HepG2 (cell line): ENCODE results near the gene WSB2. TPM values are rescaled to one million over a fixed set of nuclear protein-coding genes. Genes with fewer than 3 reads are reported as not detected.

Source experiments
- ATAC-seq: fragments of 200-7000 bp; cut with Tn5 transposase; 3 replicates; pipeline ENCODE4 v1.9.1; 2020; ENCODE audit warnings: mild to moderate bottlenecking, moderate library complexity
- BruUV-seq: library from RNA; stranded (reverse); fragments of 400-500 nt; replicated peaks from 2 replicates; lab custom pipeline; 2021; lab: Mats Ljungman, UMichigan
- CTCF ChIA-PET: fragments of 300-600 bp; formaldehyde crosslinking; extraction: SDS; loops from one replicate; lab custom pipeline; 2021; ENCODE audit warnings: low total read pairs, inconsistent platforms, low intra/inter-chr PET ratio; lab: Yijun Ruan, JAX
- POLR2A ChIA-PET: fragments of 350-600 bp; sonication (Branson Sonifier 250); formaldehyde crosslinking; loops from one replicate; lab custom pipeline; 2020; ENCODE audit warnings: antibody characterized with exemption, inconsistent platforms; lab: Yijun Ruan, JAX
- DNase-seq: peaks from one replicate; pipeline ENCODE4 v3.0.0-alpha.2; 2015; ENCODE audit warnings: low spot score
- FAIRE-seq: peaks from 3 replicates; lab custom pipeline; 2011; peaks lifted over from hg19 to GRCh38; lab: Jason Lieb, UNC
- H2AFZ ChIP-seq: one replicate; pipeline ENCODE4 v1.6.1; 2011; ENCODE audit warnings: low read length, inconsistent platforms
- H3K27ac ChIP-seq: fragments of 300-600 bp; 3 replicates; pipeline ENCODE4 v1.8.0; 2011; ENCODE audit warnings: mixed run types, mild to moderate bottlenecking, mixed read lengths, low read length, inconsistent platforms; ENCODE audit not compliant: insufficient read depth; ENCODE audit errors: extremely low read length
- H3K27me3 ChIP-seq, 2 experiments: fragments of 200-600 bp in 1 of 2; 2 replicates in 1 of 2; 3 replicates in 1 of 2; pipeline versions ENCODE4 v1.6.0 to v1.8.0; 2011; ENCODE audit warnings: low read length in 2 of 2, mild to moderate bottlenecking in 2 of 2, moderate library complexity in 2 of 2, inconsistent platforms in 1 of 2; ENCODE audit not compliant: insufficient read depth in 2 of 2, control insufficient read depth in 1 of 2
- H3K36me3 ChIP-seq, 2 experiments: fragments of 200-600 bp in 1 of 2; replicated peaks in 1 of 2; 2 replicates in 1 of 2; 3 replicates in 1 of 2; pipeline versions ENCODE4 v1.5.1 to v1.8.0; 2011; ENCODE audit warnings: low read length in 2 of 2, inconsistent platforms in 1 of 2; ENCODE audit not compliant: insufficient read depth in 2 of 2, control insufficient read depth in 1 of 2
- H3K4me1 ChIP-seq: 2 replicates; pipeline ENCODE4 v1.5.1; 2012; ENCODE audit warnings: low read length, inconsistent platforms; ENCODE audit not compliant: insufficient read depth
- H3K4me2 ChIP-seq: 2 replicates; pipeline ENCODE4 v1.6.0; 2011; ENCODE audit warnings: low read depth, low read length, inconsistent platforms
- H3K4me3 ChIP-seq, 3 experiments: fragments of 200-600 bp in 1 of 3; sonication (generic), shearing (Covaris generic) in 1 of 3; replicated peaks in 1 of 3; 2 replicates each; pipeline ENCODE4 v1.5.1; 2011 to 2016; ENCODE audit warnings: low read length in 3 of 3, inconsistent platforms in 2 of 3, low read depth in 2 of 3, mild to moderate bottlenecking in 2 of 3, control low read depth in 1 of 3, mixed read lengths in 1 of 3; ENCODE audit not compliant: insufficient read depth in 1 of 3
- H3K79me2 ChIP-seq: one replicate; pipeline ENCODE4 v1.6.1; 2011; ENCODE audit warnings: low read length, inconsistent platforms; ENCODE audit not compliant: insufficient read depth
- H3K9ac ChIP-seq: 2 replicates; pipeline ENCODE4 v1.6.0; 2011; ENCODE audit warnings: mild to moderate bottlenecking, low read depth, low read length, inconsistent platforms; ENCODE audit not compliant: insufficient read depth
- H3K9me3 ChIP-seq: 2 replicates; pipeline ENCODE4 v1.5.1; 2012; ENCODE audit warnings: mild to moderate bottlenecking, low read length
- H4K20me1 ChIP-seq: 2 replicates; pipeline ENCODE4 v1.6.0; 2011; ENCODE audit warnings: inconsistent platforms, mild to moderate bottlenecking, low read length, moderate library complexity; ENCODE audit not compliant: insufficient read depth
- ATF1 ChIP-seq: IDR thresholded peaks from 2 replicates; pipeline ENCODE4 v1.6.1; 2016; ENCODE audit warnings: mild to moderate bottlenecking, control low read depth
- BCL6 ChIP-seq: IDR thresholded peaks from 2 replicates; pipeline ENCODE4 v1.6.1; 2016; ENCODE audit warnings: missing genetic modification reagents, missing compliant biosample characterization
- BHLHE40 ChIP-seq: IDR thresholded peaks from 2 replicates; pipeline ENCODE4 v1.6.1; 2011; ENCODE audit warnings: low read length, improper control_type of control experiment
- HOXA9 ChIP-seq: sonication (generic); formaldehyde crosslinking; IDR thresholded peaks from 2 replicates; pipeline ENCODE4 v1.8.1; 2022; ENCODE audit warnings: missing genetic modification reagents, mild to moderate bottlenecking, moderate library complexity, borderline replicate concordance
- JUNB ChIP-seq: sonication (generic); formaldehyde crosslinking; IDR thresholded peaks from 2 replicates; pipeline ENCODE4 v1.8.0; 2022; ENCODE audit warnings: missing genetic modification reagents, mild to moderate bottlenecking, borderline replicate concordance
- MBD4 ChIP-seq: IDR thresholded peaks from 2 replicates; pipeline ENCODE4 v1.6.1; 2012; ENCODE audit warnings: low read length, inconsistent platforms, borderline replicate concordance
- RARA ChIP-seq: IDR thresholded peaks from 2 replicates; pipeline ENCODE4 v1.6.1; 2016; ENCODE audit warnings: missing genetic modification reagents, missing compliant biosample characterization
- RBAK ChIP-seq: sonication (generic); formaldehyde crosslinking; IDR thresholded peaks from 2 replicates; pipeline ENCODE4 v1.5.1; 2020; ENCODE audit warnings: mild to moderate bottlenecking, missing genetic modification reagents
- ZNF160 ChIP-seq: sonication (generic); formaldehyde crosslinking; IDR thresholded peaks from 2 replicates; pipeline ENCODE4 v1.8.0; 2022; ENCODE audit warnings: mild to moderate bottlenecking, inconsistent platforms, missing genetic modification reagents
- ZNF256 ChIP-seq: sonication (generic); formaldehyde crosslinking; conservative IDR thresholded peaks from 2 replicates; pipeline ENCODE4 v1.4.0; 2020; ENCODE audit warnings: missing genetic modification reagents
- ZNF431 ChIP-seq: sonication (generic); formaldehyde crosslinking; IDR thresholded peaks from 2 replicates; pipeline ENCODE4 v1.9.0; 2022; ENCODE audit warnings: missing genetic modification reagents, low read depth, mild to moderate bottlenecking, borderline replicate concordance
- ZNF549 ChIP-seq: sonication (generic); formaldehyde crosslinking; IDR thresholded peaks from 2 replicates; pipeline ENCODE4 v1.5.0; 2020; ENCODE audit warnings: missing genetic modification reagents
- ZNF660 ChIP-seq: sonication (generic); formaldehyde crosslinking; IDR thresholded peaks from 2 replicates; pipeline ENCODE4 v1.5.1; 2020; ENCODE audit warnings: mild to moderate bottlenecking, low read depth, missing genetic modification reagents, borderline replicate concordance
- WGBS: methylation state at CpG from one replicate; pipeline ENCODE4 v1.1.6; 2017; ENCODE audit warnings: low lambda C conversion rate; 5-methylcytosine and 5-hydroxymethylcytosine counted together
- in situ Hi-C: cut with HindIII; loops from 2 replicates; pipeline ENCODE4 v1.10.0; 2017; ENCODE audit warnings: low pct_unique_long_range_greater_than_20kb; ENCODE audit not compliant: extremely low pct_ligation_motif_present
- intact Hi-C: fragments of 100-400 bp; cut with micrococcal nuclease; formaldehyde crosslinking; loops from one replicate; pipeline ENCODE4 v1.10.0; 2022; ENCODE audit not compliant: unreplicated experiment
- polyA plus RNA-seq, 8 experiments: library from polyadenylated mRNA; depleted of rRNA in 3 of 8; stranded (reverse) in 7 of 8; unstranded in 1 of 8; fragments of >200 nt; fragmentation: Illumina TruSeq in 4 of 8; extraction: Trizol in 4 of 8; gene quantifications; 2 replicates each; pipeline versions ENCODE4 v1.2.1 to v1.2.3, GENCODE V29; 2011 to 2016; ENCODE audit warnings: low read depth in 4 of 8, missing spikeins in 1 of 8, mixed read lengths in 1 of 8; ENCODE audit not compliant: insufficient read depth in 1 of 8
- total RNA-seq, 5 experiments: library from RNA; depleted of rRNA; stranded (reverse); fragments of >200 nt; fragmentation: Illumina TruSeq; extraction: Trizol; gene quantifications; 2 replicates each; pipeline ENCODE4 v1.2.3, GENCODE V29; 2016; ENCODE audit warnings: low read depth in 1 of 5
- TF ChIP-seq, protein P1 (sequence below): sonication (generic); formaldehyde crosslinking; IDR thresholded peaks from 2 replicates; pipeline ENCODE4 v1.8.1; 2023; ENCODE audit warnings: missing genetic modification reagents, inconsistent platforms, borderline replicate concordance
- TF ChIP-seq, protein P2 (sequence below): sonication (generic); formaldehyde crosslinking; IDR thresholded peaks from 2 replicates; pipeline ENCODE4 v1.4.0; 2020; ENCODE audit warnings: mild to moderate bottlenecking, missing genetic modification reagents
- TF ChIP-seq, protein P3 (sequence below): sonication (generic); formaldehyde crosslinking; IDR thresholded peaks from 2 replicates; pipeline ENCODE4 v1.5.1; 2020; ENCODE audit warnings: mild to moderate bottlenecking, missing genetic modification reagents, borderline replicate concordance
- TF ChIP-seq, protein P4 (sequence below): IDR thresholded peaks from 2 replicates; pipeline ENCODE4 v1.6.1; 2016

Gene WSB2
- total and polyA plus RNA-seq, 2 of the 13 experiments (the other 11 are each of a cell fraction or from before 2014, with no cell fraction given): 31.0 to 82.8 TPM

DNA sequence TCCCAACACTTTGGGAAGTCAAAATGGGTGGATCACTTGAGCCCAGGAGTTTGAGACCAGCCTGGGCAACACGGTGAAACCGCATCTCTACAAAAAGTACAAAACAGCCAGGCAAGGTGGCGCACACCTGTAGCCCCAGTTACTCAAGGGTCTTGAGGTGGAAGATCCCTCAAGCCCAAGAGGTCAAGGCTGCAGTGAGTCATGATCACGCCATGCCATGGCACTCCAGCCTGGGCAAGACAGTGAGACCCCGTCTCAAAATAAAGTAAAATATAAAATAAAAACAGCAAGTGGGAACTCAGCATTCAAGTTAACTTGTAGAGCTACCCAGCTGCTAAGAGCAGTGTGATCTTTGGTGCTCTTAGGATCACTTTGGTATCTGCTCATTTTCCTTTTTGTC is 31.8 kb downstream of the WSB2 start:
- CTCF ChIA-PET: no interaction called here
- Histone ChIP-seq H2AFZ (no peak overlapping the region), H3K4me1 (no peaks in the 10 kb centered on the region), H3K36me3 (peaks cover 17 to 58% of the 10 kb centered on the region in 2 experiments), H3K4me3 (no peak overlapping the region), H3K27me3 (no peaks in the 10 kb centered on the region), H3K4me2 (no peak overlapping the region), H3K27ac (no peak overlapping the region), H4K20me1 (no peaks in the 10 kb centered on the region), H3K9ac (no peak overlapping the region), H3K79me2 (no peaks in the 10 kb centered on the region), H3K9me3 (no peaks in the 10 kb centered on the region)
- POLR2A ChIA-PET: interaction anchor here (1.9 kb wide), 1 partner anchor 13 kb away, joined by 5 read pairs; the partner anchor contains the start of gene RFC5
- no peak for ATAC-seq
- intact Hi-C loops (no loop called here), in situ Hi-C loops (no loop called here)
- TF ChIP-seq ATF1 (CRISPR knock-in tag) (no peak), ZNF256 (no peak), RARA (CRISPR knock-in tag) (no peak), BCL6 (no peak), JUNB (CRISPR knock-in tag) (no peak), ZNF160 (CRISPR knock-in tag) (no peak), ZNF549 (no peak), HOXA9 (CRISPR knock-in tag) (no peak), RBAK (CRISPR knock-in tag) (no peak), ZNF660 (CRISPR knock-in tag) (no peak), BHLHE40 (no peak), ZNF431 (CRISPR knock-in tag) (no peak), MBD4 (no peak)
- TF ChIP-seq, protein P1, sequence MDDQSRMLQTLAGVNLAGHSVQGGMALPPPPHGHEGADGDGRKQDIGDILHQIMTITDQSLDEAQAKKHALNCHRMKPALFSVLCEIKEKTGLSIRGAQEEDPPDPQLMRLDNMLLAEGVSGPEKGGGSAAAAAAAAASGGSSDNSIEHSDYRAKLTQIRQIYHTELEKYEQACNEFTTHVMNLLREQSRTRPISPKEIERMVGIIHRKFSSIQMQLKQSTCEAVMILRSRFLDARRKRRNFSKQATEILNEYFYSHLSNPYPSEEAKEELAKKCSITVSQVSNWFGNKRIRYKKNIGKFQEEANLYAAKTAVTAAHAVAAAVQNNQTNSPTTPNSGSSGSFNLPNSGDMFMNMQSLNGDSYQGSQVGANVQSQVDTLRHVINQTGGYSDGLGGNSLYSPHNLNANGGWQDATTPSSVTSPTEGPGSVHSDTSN (CRISPR knock-in tag): no peak
- TF ChIP-seq, protein P2, sequence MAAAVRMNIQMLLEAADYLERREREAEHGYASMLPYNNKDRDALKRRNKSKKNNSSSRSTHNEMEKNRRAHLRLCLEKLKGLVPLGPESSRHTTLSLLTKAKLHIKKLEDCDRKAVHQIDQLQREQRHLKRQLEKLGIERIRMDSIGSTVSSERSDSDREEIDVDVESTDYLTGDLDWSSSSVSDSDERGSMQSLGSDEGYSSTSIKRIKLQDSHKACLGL (CRISPR knock-in tag): no peak
- TF ChIP-seq, protein P3, sequence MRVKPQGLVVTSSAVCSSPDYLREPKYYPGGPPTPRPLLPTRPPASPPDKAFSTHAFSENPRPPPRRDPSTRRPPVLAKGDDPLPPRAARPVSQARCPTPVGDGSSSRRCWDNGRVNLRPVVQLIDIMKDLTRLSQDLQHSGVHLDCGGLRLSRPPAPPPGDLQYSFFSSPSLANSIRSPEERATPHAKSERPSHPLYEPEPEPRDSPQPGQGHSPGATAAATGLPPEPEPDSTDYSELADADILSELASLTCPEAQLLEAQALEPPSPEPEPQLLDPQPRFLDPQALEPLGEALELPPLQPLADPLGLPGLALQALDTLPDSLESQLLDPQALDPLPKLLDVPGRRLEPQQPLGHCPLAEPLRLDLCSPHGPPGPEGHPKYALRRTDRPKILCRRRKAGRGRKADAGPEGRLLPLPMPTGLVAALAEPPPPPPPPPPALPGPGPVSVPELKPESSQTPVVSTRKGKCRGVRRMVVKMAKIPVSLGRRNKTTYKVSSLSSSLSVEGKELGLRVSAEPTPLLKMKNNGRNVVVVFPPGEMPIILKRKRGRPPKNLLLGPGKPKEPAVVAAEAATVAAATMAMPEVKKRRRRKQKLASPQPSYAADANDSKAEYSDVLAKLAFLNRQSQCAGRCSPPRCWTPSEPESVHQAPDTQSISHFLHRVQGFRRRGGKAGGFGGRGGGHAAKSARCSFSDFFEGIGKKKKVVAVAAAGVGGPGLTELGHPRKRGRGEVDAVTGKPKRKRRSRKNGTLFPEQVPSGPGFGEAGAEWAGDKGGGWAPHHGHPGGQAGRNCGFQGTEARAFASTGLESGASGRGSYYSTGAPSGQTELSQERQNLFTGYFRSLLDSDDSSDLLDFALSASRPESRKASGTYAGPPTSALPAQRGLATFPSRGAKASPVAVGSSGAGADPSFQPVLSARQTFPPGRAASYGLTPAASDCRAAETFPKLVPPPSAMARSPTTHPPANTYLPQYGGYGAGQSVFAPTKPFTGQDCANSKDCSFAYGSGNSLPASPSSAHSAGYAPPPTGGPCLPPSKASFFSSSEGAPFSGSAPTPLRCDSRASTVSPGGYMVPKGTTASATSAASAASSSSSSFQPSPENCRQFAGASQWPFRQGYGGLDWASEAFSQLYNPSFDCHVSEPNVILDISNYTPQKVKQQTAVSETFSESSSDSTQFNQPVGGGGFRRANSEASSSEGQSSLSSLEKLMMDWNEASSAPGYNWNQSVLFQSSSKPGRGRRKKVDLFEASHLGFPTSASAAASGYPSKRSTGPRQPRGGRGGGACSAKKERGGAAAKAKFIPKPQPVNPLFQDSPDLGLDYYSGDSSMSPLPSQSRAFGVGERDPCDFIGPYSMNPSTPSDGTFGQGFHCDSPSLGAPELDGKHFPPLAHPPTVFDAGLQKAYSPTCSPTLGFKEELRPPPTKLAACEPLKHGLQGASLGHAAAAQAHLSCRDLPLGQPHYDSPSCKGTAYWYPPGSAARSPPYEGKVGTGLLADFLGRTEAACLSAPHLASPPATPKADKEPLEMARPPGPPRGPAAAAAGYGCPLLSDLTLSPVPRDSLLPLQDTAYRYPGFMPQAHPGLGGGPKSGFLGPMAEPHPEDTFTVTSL: no peak
- TF ChIP-seq, protein P4, sequence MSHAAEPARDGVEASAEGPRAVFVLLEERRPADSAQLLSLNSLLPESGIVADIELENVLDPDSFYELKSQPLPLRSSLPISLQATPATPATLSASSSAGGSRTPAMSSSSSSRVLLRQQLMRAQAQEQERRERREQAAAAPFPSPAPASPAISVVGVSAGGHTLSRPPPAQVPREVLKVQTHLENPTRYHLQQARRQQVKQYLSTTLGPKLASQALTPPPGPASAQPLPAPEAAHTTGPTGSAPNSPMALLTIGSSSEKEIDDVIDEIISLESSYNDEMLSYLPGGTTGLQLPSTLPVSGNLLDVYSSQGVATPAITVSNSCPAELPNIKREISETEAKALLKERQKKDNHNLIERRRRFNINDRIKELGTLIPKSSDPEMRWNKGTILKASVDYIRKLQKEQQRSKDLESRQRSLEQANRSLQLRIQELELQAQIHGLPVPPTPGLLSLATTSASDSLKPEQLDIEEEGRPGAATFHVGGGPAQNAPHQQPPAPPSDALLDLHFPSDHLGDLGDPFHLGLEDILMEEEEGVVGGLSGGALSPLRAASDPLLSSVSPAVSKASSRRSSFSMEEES (CRISPR knock-in tag): no peak
- no peak for FAIRE-seq
- 94% methylated on average over 5 of the region's 5 CpGs for WGBS
- no peak for DNase-seq
- no TSS peak for BruUV-seq
